H9 (cell line): Measurements from ENCODE around the gene DCTN5. TPM values are rescaled to one million over a fixed set of nuclear protein-coding genes. Genes with fewer than 3 reads are reported as not detected.

Source experiments
- DNase-seq: peaks from one replicate; pipeline ENCODE4 v3.0.0-alpha.2; 2017
- H2AFZ ChIP-seq: one replicate; pipeline ENCODE4 v1.6.1; 2013; ENCODE audit warnings: mild to moderate bottlenecking, low read length, control low read depth, moderate library complexity
- H2AK5ac ChIP-seq: 2 replicates; pipeline ENCODE4 v1.6.1; 2013; ENCODE audit warnings: low read length, control low read depth, mixed read lengths; ENCODE audit not compliant: insufficient read length
- H2BK120ac ChIP-seq: one replicate; pipeline ENCODE4 v1.6.1; 2013; ENCODE audit warnings: low read depth, mild to moderate bottlenecking, low read length, control low read depth, inconsistent platforms; ENCODE audit not compliant: poor library complexity, severe bottlenecking
- H2BK12ac ChIP-seq: 2 replicates; pipeline ENCODE4 v1.6.1; 2013; ENCODE audit warnings: low read length, control low read depth, mixed read lengths, low read depth; ENCODE audit not compliant: insufficient read length
- H2BK15ac ChIP-seq: 2 replicates; pipeline ENCODE4 v1.6.1; 2013; ENCODE audit warnings: low read depth, low read length, control low read depth
- H2BK20ac ChIP-seq: one replicate; pipeline ENCODE4 v1.6.1; 2013; ENCODE audit warnings: low read depth, mild to moderate bottlenecking, low read length, control low read depth, inconsistent platforms; ENCODE audit not compliant: poor library complexity, severe bottlenecking
- H2BK5ac ChIP-seq: 2 replicates; pipeline ENCODE4 v1.6.1; 2013; ENCODE audit warnings: low read length, control low read depth, mixed read lengths; ENCODE audit not compliant: insufficient read length
- H3K14ac ChIP-seq: 2 replicates; pipeline ENCODE4 v1.6.1; 2013; ENCODE audit warnings: low read length, control low read depth; ENCODE audit not compliant: insufficient read depth
- H3K18ac ChIP-seq: 2 replicates; pipeline ENCODE4 v1.6.1; 2013; ENCODE audit warnings: low read depth, mild to moderate bottlenecking, mixed read lengths, low read length, control low read depth; ENCODE audit not compliant: insufficient read length
- H3K23ac ChIP-seq: 2 replicates; pipeline ENCODE4 v1.6.1; 2013; ENCODE audit warnings: low read length, control low read depth, mixed read lengths, low read depth; ENCODE audit not compliant: insufficient read length
- H3K23me2 ChIP-seq: 2 replicates; pipeline ENCODE4 v1.6.1; 2013; ENCODE audit warnings: low read depth, mild to moderate bottlenecking, mixed read lengths, low read length, control low read depth; ENCODE audit not compliant: insufficient read length, poor library complexity, severe bottlenecking
- H3K27ac ChIP-seq: 2 replicates; pipeline ENCODE4 v1.5.1; 2013; ENCODE audit warnings: low read length, control low read depth, mixed read lengths, low read depth; ENCODE audit not compliant: insufficient read length
- H3K27me3 ChIP-seq: 2 replicates; pipeline ENCODE4 v1.6.1; 2013; ENCODE audit warnings: low read length, control low read depth, inconsistent platforms; ENCODE audit not compliant: insufficient read depth
- H3K4ac ChIP-seq: 2 replicates; pipeline ENCODE4 v1.6.1; 2013; ENCODE audit warnings: low read depth, mild to moderate bottlenecking, control low read depth, inconsistent platforms, low read length, moderate library complexity
- H3K4me1 ChIP-seq: 2 replicates; pipeline ENCODE4 v1.6.1; 2013; ENCODE audit warnings: low read length, control low read depth, inconsistent platforms; ENCODE audit not compliant: insufficient read depth
- H3K4me2 ChIP-seq: 2 replicates; pipeline ENCODE4 v1.6.1; 2013; ENCODE audit warnings: low read length, control low read depth, mixed read lengths; ENCODE audit not compliant: insufficient read length, insufficient read depth
- H3K56ac ChIP-seq: 2 replicates; pipeline ENCODE4 v1.6.1; 2013; ENCODE audit warnings: low read depth, mild to moderate bottlenecking, mixed read lengths, low read length, control low read depth; ENCODE audit not compliant: insufficient read length
- H3K79me1 ChIP-seq: 2 replicates; pipeline ENCODE4 v1.6.1; 2013; ENCODE audit warnings: low read depth, mild to moderate bottlenecking, moderate library complexity, low read length, control low read depth, inconsistent platforms; ENCODE audit not compliant: insufficient read depth, poor library complexity, severe bottlenecking
- H3K79me2 ChIP-seq: 2 replicates; pipeline ENCODE4 v1.6.1; 2013; ENCODE audit warnings: low read length, control low read depth, inconsistent platforms; ENCODE audit not compliant: insufficient read depth
- H3K9ac ChIP-seq: 2 replicates; pipeline ENCODE4 v1.6.1; 2013; ENCODE audit warnings: low read length, control low read depth, mixed read lengths; ENCODE audit not compliant: insufficient read length; ENCODE audit errors: extremely low read depth
- H3K9me3 ChIP-seq: one replicate; pipeline ENCODE4 v1.6.1; 2013; ENCODE audit warnings: low read depth, low read length, inconsistent platforms; ENCODE audit not compliant: control insufficient read depth
- H3T11ph ChIP-seq: one replicate; pipeline ENCODE4 v1.6.1; 2013; ENCODE audit warnings: mild to moderate bottlenecking, low read length, control low read depth, inconsistent platforms
- H4K20me1 ChIP-seq: one replicate; pipeline ENCODE4 v1.6.1; 2013; ENCODE audit not compliant: control insufficient read depth, insufficient read length, insufficient read depth
- H4K5ac ChIP-seq: 2 replicates; pipeline ENCODE4 v1.6.1; 2013; ENCODE audit warnings: low read depth, mild to moderate bottlenecking, mixed read lengths, low read length, control low read depth; ENCODE audit not compliant: insufficient read length
- H4K8ac ChIP-seq: replicated peaks from 2 replicates; pipeline ENCODE4 v1.6.1; 2013; ENCODE audit warnings: low read length, control low read depth, mixed read lengths, low read depth; ENCODE audit not compliant: insufficient read length
- H4K91ac ChIP-seq: 2 replicates; pipeline ENCODE4 v1.6.1; 2013; ENCODE audit warnings: low read depth, mild to moderate bottlenecking, moderate library complexity, mixed read lengths, low read length, control low read depth; ENCODE audit not compliant: insufficient read length
- H3K27ac Mint-ChIP-seq, 3 experiments: 2 replicates in 2 of 3; 3 replicates in 1 of 3; pipeline ENCODE4 v1.8.0; 2020 to 2021; ENCODE audit warnings: mixed read lengths in 3 of 3, mild to moderate bottlenecking in 1 of 3, moderate library complexity in 1 of 3
- H3K27me3 Mint-ChIP-seq: 2 replicates; pipeline ENCODE4 v1.8.0; 2021; ENCODE audit warnings: low read depth, mild to moderate bottlenecking, moderate library complexity, mixed read lengths
- H3K36me3 Mint-ChIP-seq, 3 experiments: 2 replicates in 2 of 3; 3 replicates in 1 of 3; pipeline ENCODE4 v1.8.0; 2020 to 2021; ENCODE audit warnings: low read depth in 3 of 3, mixed read lengths in 3 of 3; ENCODE audit not compliant: insufficient read depth in 1 of 3
- H3K4me1 Mint-ChIP-seq, 2 experiments: 2 replicates each; pipeline ENCODE4 v1.8.0; 2020; ENCODE audit warnings: mixed read lengths in 2 of 2
- H3K4me3 Mint-ChIP-seq, 2 experiments: 2 replicates in 1 of 2; 3 replicates in 1 of 2; pipeline ENCODE4 v1.8.0; 2020 to 2021; ENCODE audit warnings: mild to moderate bottlenecking in 2 of 2, mixed read lengths in 2 of 2, moderate library complexity in 1 of 2
- H3K9me3 Mint-ChIP-seq, 2 experiments: 2 replicates in 1 of 2; 3 replicates in 1 of 2; pipeline ENCODE4 v1.8.0; 2020; ENCODE audit warnings: mild to moderate bottlenecking in 2 of 2, mixed read lengths in 2 of 2, moderate library complexity in 1 of 2
- CTCF ChIP-seq: fragments of 200-600 bp; sonication (generic); conservative IDR thresholded peaks from 3 replicates; pipeline ENCODE4 v1.8.0; 2021; ENCODE audit warnings: antibody characterized with exemption, mild to moderate bottlenecking
- WGBS: extraction: QIAGEN DNeasy Blood & Tissue Kit; methylation state at CpG from one replicate; pipeline ENCODE4 v1.1.7; 2013; ENCODE audit warnings: missing lambda C conversion rate, low lambda C conversion rate, mixed read lengths; ENCODE audit not compliant: insufficient read length; ENCODE audit errors: extremely low coverage; 5-methylcytosine and 5-hydroxymethylcytosine counted together
- total RNA-seq: library from RNA; stranded (reverse); gene quantifications from 2 replicates; pipeline ENCODE4 v1.2.1, GENCODE V29; 2021

DCTN5 gene
- total RNA-seq, 1 experiment from 2014 or later: 114 TPM

- Histone ChIP-seq H4K5ac (no peak overlapping the region), H2AFZ (no peak overlapping the region), H3K23me2 (no peaks in the 10 kb centered on the region), H2BK5ac (no peak overlapping the region), H2BK120ac (no peak overlapping the region), H4K91ac (no peak overlapping the region), H2BK12ac (no peak overlapping the region), H3K79me2 (no peaks in the 10 kb centered on the region), H3K27me3 (no peaks in the 10 kb centered on the region), H3K4me2 (no peak overlapping the region), H3K27ac (no peak overlapping the region), H3K18ac (no peak overlapping the region), H3K79me1 (peaks cover 4% of the 10 kb centered on the region), H3K56ac (no peak overlapping the region), H2AK5ac (no peak overlapping the region), H4K20me1 (no peaks in the 10 kb centered on the region), H3K9ac (no peak overlapping the region), H3K4me1 (no peaks in the 10 kb centered on the region), H3K14ac (no peak overlapping the region), H2BK20ac (no peak overlapping the region), H3T11ph (no peak overlapping the region), H3K23ac (no peak overlapping the region), H3K4ac (no peak overlapping the region), H4K8ac (no peak overlapping the region), H2BK15ac (no peak overlapping the region), H3K9me3 (no peaks in the 10 kb centered on the region)
- no peaks in the 10 kb centered on the region for H3K27me3 Mint-ChIP-seq
- no peak overlapping the region for H3K27ac Mint-ChIP-seq
- no peak for TF ChIP-seq CTCF
- H3K36me3 Mint-ChIP-seq: peaks cover 15 to 94% (median 82%) of the 10 kb centered on the region in 3 experiments; a peak in 6 of 7 replicates
- no peaks in the 10 kb centered on the region for H3K9me3 Mint-ChIP-seq
- H3K4me1 Mint-ChIP-seq: no peaks in the 10 kb centered on the region
- no peak overlapping the region for H3K4me3 Mint-ChIP-seq
- no CpG with 5 or more reads among the region's 2 CpGs for WGBS
- DNase-seq: no peak
Observed at GRCh38 chr16:23663918-23664317, 22.7 kb downstream of the DCTN5 start.
